HG03103 (cell line): ENCODE results near the gene CDKN1B.
"Not testable (repeated sequence)": the region's sequence is repeated elsewhere in the genome, so short reads cannot be mapped to it uniquely, and the experiment has no call there.

ENCODE experiments used
- ATAC-seq: cut with Tn5 transposase; IDR thresholded peaks from one replicate; pipeline ENCODE4 v1.9.1; 2021; ENCODE audit warnings: low read depth; ENCODE audit not compliant: unreplicated experiment

CDKN1B gene

GRCh38 chr12:12723149-12723680, 6.0 kb downstream of the CDKN1B start:
- ATAC-seq, result no peak

- ATAC-seq, result no peak
Observed at GRCh38 chr12:12723681-12724420, 6.7 kb downstream of the CDKN1B start.

- peak; percentile 10 for ATAC-seq
Observed at GRCh38 chr12:12724421-12725085, 7.4 kb downstream of the CDKN1B start.

GRCh38 chr12:12725086-12725955, 8.2 kb downstream of the CDKN1B start:
- peak; percentile 44 for ATAC-seq

GRCh38 chr12:12725956-12726554, 8.9 kb downstream of the CDKN1B start:
- no peak for ATAC-seq

- ATAC-seq, result no peak
Observed at GRCh38 chr12:12726555-12727093, 9.5 kb downstream of the CDKN1B start.

GRCh38 chr12:12731178-12731577, 14.0 kb downstream of the CDKN1B start:
- ATAC-seq, result no peak

GRCh38 chr12:12731785-12732184, 14.6 kb downstream of the CDKN1B start:
- no peak for ATAC-seq

- no peak for ATAC-seq
Observed at GRCh38 chr12:12733118-12733517, 15.9 kb downstream of the CDKN1B start.

- no peak for ATAC-seq
Observed at GRCh38 chr12:12734054-12734453, 16.9 kb downstream of the CDKN1B start.

- no peak for ATAC-seq
Observed at GRCh38 chr12:12734561-12735071, 17.4 kb downstream of the CDKN1B start.

GRCh38 chr12:12735301-12735700, 18.1 kb downstream of the CDKN1B start:
- no peak for ATAC-seq

- peak; percentile 64 for ATAC-seq
Observed at GRCh38 chr12:12736759-12737676, 19.9 kb downstream of the CDKN1B start.

GRCh38 chr12:12738152-12738551, 21.0 kb downstream of the CDKN1B start:
- ATAC-seq, result not testable (repeated sequence)

GRCh38 chr12:12741660-12742059, 24.5 kb downstream of the CDKN1B start:
- ATAC-seq, result no peak

- no peak for ATAC-seq
Observed at GRCh38 chr12:12744546-12745305, 27.6 kb downstream of the CDKN1B start.

- ATAC-seq, result no peak
Observed at GRCh38 chr12:12745576-12746211, 28.5 kb downstream of the CDKN1B start.

- no peak for ATAC-seq
Observed at GRCh38 chr12:12747278-12747677, 30.1 kb downstream of the CDKN1B start.
